HG02642 (cell line): ENCODE data around the gene MYF6.

Source experiments
- ATAC-seq: cut with Tn5 transposase; IDR thresholded peaks from one replicate; pipeline ENCODE4 v1.9.1; 2021; ENCODE audit warnings: mild to moderate bottlenecking; ENCODE audit not compliant: unreplicated experiment, poor library complexity

MYF6 gene

GRCh38 chr12:80702889-80703805, 4.3 kb upstream of the MYF6 start:
- peak; percentile 89 for ATAC-seq

- ATAC-seq: no peak
Measured at GRCh38 chr12:80704420-80704819, 3.0 kb upstream of the MYF6 start.

DNA sequence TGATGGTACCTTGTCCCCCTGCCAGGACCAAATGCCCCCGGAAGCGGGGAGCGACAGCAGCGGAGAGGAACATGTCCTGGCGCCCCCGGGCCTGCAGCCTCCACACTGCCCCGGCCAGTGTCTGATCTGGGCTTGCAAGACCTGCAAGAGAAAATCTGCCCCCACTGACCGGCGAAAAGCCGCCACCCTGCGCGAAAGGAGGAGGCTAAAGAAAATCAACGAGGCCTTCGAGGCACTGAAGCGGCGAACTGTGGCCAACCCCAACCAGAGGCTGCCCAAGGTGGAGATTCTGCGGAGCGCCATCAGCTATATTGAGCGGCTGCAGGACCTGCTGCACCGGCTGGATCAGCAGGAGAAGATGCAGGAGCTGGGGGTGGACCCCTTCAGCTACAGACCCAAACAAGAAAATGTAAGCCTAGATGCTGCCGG, 410 bp downstream of the MYF6 start:
- no peak for ATAC-seq

- no peak for ATAC-seq
Measured at GRCh38 chr12:80708259-80708974, 983 bp downstream of the MYF6 start.

GRCh38 chr12:80708975-80709328, 1.5 kb downstream of the MYF6 start:
- no peak for ATAC-seq

DNA sequence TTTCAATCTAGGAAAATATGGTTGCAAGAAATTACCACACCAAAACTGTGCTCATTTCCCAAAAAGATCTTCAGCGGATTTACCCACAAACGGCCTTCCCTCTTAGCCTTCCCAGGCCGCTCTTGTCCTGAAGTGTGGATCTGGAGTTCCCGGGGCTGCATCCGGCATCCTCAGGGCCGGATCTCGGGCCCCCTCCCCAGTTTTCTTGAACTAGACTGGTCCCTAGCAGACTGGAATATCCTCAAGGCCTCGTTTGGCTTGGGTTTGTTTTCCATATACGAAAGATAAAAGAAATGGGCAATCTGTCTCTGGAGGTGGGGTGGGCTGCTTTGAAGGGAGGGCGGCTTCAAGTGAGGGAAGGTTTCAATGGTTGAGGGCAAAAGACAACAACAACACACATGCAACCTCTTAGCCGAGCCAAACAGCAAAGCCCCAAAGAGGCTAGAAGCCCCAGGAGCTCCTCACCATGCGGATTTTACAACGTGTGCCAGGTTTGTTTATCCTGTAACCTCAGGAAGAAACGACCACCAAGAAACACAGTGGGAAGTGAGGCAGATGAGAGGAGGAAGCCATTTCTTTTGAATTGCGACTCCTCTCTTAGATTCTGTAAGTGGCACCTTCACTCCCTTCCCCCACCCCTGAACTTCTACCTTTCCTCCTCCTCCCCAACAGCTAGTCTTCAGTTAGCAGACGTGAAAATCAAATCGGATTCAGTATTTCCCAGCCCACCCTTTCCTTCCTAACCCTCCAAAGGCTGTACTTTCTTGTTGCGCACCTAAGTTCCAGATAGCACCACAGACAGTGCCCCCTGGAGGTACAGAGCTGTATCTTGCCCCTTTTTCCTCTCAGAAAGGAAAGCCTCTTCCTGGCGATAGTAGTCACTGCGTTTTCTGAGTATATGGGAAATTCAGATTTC, 2.6 kb downstream of the MYF6 start:
- ATAC-seq: peak; percentile 59

- ATAC-seq: peak; percentile 26
Measured at GRCh38 chr12:80710727-80711449, 3.5 kb downstream of the MYF6 start.

- no peak for ATAC-seq
Measured at GRCh38 chr12:80711866-80712265, 4.4 kb downstream of the MYF6 start.

GRCh38 chr12:80712866-80713265, 5.4 kb downstream of the MYF6 start:
- no peak for ATAC-seq

- no peak for ATAC-seq
Measured at GRCh38 chr12:80713419-80713818, 6.0 kb downstream of the MYF6 start.

DNA sequence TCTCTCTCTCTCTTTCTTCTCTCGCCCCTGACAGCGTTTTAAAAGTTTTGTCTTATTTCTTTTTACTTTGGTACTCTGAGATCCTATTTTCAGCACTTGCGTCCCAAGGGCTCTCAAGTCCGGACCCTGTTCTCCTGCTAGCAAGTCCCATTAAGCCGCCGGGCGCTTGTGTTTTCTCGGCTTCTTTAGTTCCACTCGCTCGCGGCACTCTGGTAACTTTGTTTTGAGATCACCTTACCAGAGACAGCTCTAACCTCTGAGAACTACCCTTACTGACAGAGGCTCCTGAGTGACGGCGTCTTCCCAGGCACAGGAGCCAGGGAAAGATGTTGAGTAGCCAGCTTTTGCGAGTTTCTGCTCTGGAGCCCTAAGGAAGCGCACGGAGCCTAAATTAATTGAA, 6.6 kb downstream of the MYF6 start:
- no peak for ATAC-seq

DNA sequence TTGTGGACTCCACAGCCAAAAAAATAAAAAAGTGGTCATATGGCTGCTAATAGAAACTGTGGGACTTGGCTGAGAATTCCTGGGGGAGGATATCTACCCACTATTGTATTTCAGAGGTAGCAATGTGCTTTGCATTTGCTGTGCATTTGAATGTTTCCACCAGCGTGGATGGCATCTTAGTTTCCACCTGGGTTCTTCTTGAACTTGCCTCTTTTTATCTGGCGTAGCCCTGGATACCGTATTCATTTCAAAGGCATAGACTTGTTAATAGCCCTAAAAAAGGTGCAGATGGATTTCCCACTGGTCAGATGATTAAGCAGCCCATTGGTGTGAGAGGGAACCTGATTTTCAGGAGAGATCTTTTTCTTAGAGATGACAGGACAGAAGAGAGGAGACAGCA, 7.4 kb downstream of the MYF6 start:
- ATAC-seq: no peak

DNA sequence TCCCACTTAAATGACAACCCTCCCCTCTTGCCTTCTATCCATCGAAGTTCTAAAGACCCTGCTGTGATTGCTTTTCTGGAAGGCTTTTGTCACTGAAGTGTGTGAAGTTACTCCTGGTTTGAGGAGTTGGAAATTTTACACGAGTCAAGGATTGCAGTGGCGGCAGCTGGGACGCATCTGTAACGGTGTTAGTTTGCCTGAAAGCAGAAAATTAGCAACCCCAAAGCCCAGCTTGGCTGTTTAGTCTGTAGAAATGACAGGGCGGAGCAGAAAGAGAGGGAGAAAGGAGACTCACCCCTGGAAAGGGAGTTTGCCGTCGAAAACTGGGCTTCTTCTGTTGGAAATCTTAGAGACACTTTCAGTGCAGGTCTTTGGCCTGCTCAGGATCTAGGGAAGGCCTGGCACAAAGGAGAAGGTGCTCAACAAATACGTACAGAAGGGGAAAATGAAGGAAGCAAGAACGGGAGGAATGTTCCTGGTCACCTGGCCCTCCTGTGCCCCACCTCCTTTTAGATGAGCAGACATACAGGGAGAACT, 8.3 kb downstream of the MYF6 start:
- no peak for ATAC-seq

DNA sequence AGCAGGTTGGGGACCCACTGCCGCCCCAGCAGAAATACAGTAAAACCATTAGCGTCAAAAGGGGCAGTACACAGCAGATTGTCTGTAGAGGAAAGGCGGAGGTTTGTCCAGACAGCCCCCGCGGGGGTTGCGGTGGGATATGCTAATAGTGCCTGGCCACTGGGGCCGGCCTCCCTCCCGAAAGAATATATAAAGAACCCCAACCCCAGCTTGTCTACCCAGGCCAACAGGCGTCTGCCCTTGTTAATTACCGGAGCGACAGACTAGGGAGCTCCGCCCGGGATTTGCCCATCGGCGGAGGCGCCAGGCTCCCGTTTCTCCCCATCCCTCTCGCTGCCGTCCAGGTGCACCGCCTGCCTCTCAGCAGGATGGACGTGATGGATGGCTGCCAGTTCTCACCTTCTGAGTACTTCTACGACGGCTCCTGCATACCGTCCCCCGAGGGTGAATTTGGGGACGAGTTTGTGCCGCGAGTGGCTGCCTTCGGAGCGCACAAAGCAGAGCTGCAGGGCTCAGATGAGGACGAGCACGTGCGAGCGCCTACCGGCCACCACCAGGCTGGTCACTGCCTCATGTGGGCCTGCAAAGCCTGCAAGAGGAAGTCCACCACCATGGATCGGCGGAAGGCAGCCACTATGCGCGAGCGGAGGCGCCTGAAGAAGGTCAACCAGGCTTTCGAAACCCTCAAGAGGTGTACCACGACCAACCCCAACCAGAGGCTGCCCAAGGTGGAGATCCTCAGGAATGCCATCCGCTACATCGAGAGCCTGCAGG, 9.4 kb downstream of the MYF6 start, which contains the start of gene MYF5:
Gene MYF5 (plus strand): TSS at position 217 of the 774 bp plus-strand sequence. CDS start 152 bp downstream, at position 369.
- no peak for ATAC-seq

GRCh38 chr12:80717856-80718255, 10.4 kb downstream of the MYF6 start:
- ATAC-seq: no peak

DNA sequence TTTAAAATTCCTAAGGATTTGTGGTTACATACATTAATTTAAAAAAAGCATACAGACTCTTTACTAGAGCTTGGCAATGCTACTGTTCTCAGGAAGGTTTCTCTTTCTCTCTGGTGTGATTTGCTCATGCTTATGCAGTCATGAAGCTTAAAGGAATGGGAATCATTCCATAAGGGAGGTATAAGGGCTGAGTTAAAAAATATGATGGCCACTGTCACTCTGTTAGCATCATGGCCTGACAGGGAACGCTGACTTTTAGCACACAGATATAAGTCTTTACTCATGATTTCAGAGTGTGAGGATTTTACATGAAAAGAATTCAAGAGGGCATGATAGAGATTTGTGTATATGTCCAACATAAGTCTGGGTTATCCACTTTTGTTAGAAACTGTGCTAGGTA, 13.1 kb downstream of the MYF6 start:
- no peak for ATAC-seq

GRCh38 chr12:80721326-80721725, 13.9 kb downstream of the MYF6 start:
- ATAC-seq: no peak

DNA sequence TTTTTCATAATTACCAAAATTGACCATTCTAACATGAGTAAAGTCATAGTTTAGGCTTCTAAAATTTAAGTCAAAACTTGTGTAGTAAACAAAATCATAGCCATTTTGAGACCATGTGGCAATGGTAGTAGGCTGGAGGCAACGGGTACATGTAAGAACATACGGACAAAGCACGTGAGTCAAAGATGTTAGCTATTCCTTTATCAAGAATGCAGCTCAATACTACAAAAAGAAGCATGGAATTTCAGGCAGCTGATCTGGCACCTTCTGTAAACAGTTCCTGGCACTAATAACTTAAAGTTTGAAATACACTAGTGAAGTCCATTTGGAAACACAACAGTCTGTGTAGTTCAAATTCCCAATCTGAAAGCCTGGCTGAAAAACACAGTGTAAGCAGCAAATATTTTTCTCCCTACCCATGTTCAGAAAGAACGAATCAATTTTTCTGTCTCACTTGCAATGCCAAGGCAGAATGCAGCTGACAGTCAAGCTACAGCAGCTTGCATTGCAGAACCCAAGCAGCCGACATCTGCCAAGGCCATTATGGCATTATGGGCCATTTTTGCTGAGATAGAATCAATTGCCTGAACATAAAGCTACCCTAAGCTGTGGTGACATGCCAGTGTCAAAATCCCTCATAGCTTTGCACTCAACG, 38.5 kb downstream of the MYF6 start:
- no peak for ATAC-seq
